SK-N-SH treated with all-trans-retinoic acid at 6 μM for 48 hours (cell line): ENCODE measurements around the gene TMEM144.

Source experiments
- ATAC-seq: fragments of 200-7000 bp; cut with Tn5 transposase; 3 replicates; pipeline ENCODE4 v1.9.1; 2020; ENCODE audit warnings: mild to moderate bottlenecking, moderate library complexity
- ARNTL ChIP-seq: fragments of 450-650 bp; formaldehyde crosslinking; IDR thresholded peaks from 2 replicates; pipeline ENCODE4 v1.5.0; 2020; ENCODE audit warnings: low read depth, mild to moderate bottlenecking, moderate library complexity, borderline replicate concordance
- CSDC2 ChIP-seq: fragments of 250-450 bp; sonication (Bioruptor Pico); IDR thresholded peaks from 2 replicates; pipeline ENCODE4 v1.5.0; 2020; ENCODE audit warnings: mild to moderate bottlenecking, moderate library complexity
- CSRNP3 ChIP-seq: fragments of 250-450 bp; sonication (Bioruptor Pico); IDR thresholded peaks from 2 replicates; pipeline ENCODE4 v1.5.1; 2021; ENCODE audit warnings: mild to moderate bottlenecking, moderate library complexity
- ESRRG ChIP-seq: fragments of 250-450 bp; sonication (Bioruptor Pico); IDR thresholded peaks from 2 replicates; pipeline ENCODE4 v1.6.1; 2021; ENCODE audit warnings: mild to moderate bottlenecking
- GLIS3 ChIP-seq: fragments of 250-450 bp; sonication (Bioruptor Pico); IDR thresholded peaks from 2 replicates; pipeline ENCODE4 v1.5.0; 2020; ENCODE audit warnings: mild to moderate bottlenecking, moderate library complexity
- ISL1 ChIP-seq: fragments of 250-450 bp; sonication (Bioruptor Pico); IDR thresholded peaks from 2 replicates; pipeline ENCODE4 v2.1.2; 2022; ENCODE audit warnings: mild to moderate bottlenecking, moderate library complexity
- OSR1 ChIP-seq: fragments of 250-450 bp; sonication (Bioruptor Pico); IDR thresholded peaks from 2 replicates; pipeline ENCODE4 v1.8.0; 2022; ENCODE audit warnings: moderate library complexity, mild to moderate bottlenecking, inconsistent platforms
- PATZ1 ChIP-seq: fragments of 250-450 bp; sonication (Bioruptor Pico); IDR thresholded peaks from 2 replicates; pipeline ENCODE4 v1.8.0; 2020; ENCODE audit warnings: mild to moderate bottlenecking, moderate library complexity, borderline replicate concordance
- POU6F1 ChIP-seq: fragments of 250-450 bp; sonication (Bioruptor Pico); IDR thresholded peaks from 2 replicates; pipeline ENCODE4 v1.8.0; 2021; ENCODE audit warnings: low read depth, mild to moderate bottlenecking, moderate library complexity, borderline replicate concordance
- PPARA ChIP-seq: fragments of 250-450 bp; sonication (Bioruptor Pico); IDR thresholded peaks from 2 replicates; pipeline ENCODE4 v1.5.0; 2020; ENCODE audit warnings: mild to moderate bottlenecking, borderline replicate concordance
- SNAI2 ChIP-seq: fragments of 250-450 bp; sonication (Bioruptor Pico); IDR thresholded peaks from 2 replicates; pipeline ENCODE4 v1.5.0; 2020; ENCODE audit warnings: mild to moderate bottlenecking, moderate library complexity
- TCF4 ChIP-seq: fragments of 250-450 bp; sonication (Bioruptor Pico); IDR thresholded peaks from 2 replicates; pipeline ENCODE4 v1.8.0; 2021; ENCODE audit warnings: mild to moderate bottlenecking, moderate library complexity, borderline replicate concordance
- ZFP3 ChIP-seq: fragments of 250-450 bp; sonication (Bioruptor Pico); IDR thresholded peaks from 2 replicates; pipeline ENCODE4 v1.5.0; 2020; ENCODE audit warnings: mild to moderate bottlenecking, moderate library complexity
- ZFP30 ChIP-seq: fragments of 450-650 bp; formaldehyde crosslinking; IDR thresholded peaks from 2 replicates; pipeline ENCODE4 v1.5.0; 2022; ENCODE audit warnings: mild to moderate bottlenecking, moderate library complexity
- ZNF565 ChIP-seq: fragments of 450-650 bp; formaldehyde crosslinking; conservative IDR thresholded peaks from 2 replicates; pipeline ENCODE4 v1.5.0; 2020; ENCODE audit warnings: low read depth, mild to moderate bottlenecking, moderate library complexity
- ZNF70 ChIP-seq: fragments of 450-650 bp; formaldehyde crosslinking; IDR thresholded peaks from 2 replicates; pipeline ENCODE4 v1.5.0; 2020; ENCODE audit warnings: mild to moderate bottlenecking, moderate library complexity
- ZNF8 ChIP-seq: fragments of 450-650 bp; formaldehyde crosslinking; IDR thresholded peaks from 2 replicates; pipeline ENCODE4 v1.5.0; 2020; ENCODE audit warnings: mild to moderate bottlenecking, moderate library complexity
- TF ChIP-seq, protein P1 (sequence below): fragments of 250-450 bp; sonication (Bioruptor Pico); IDR thresholded peaks from 2 replicates; pipeline ENCODE4 v1.5.0; 2020; ENCODE audit warnings: mild to moderate bottlenecking, moderate library complexity

TMEM144 gene

GRCh38 chr4:158186815-158187214 lies 23.5 kb upstream of the TMEM144 start:
- TF ChIP-seq ZNF565 (CRISPR knock-in tag), result no peak
- no peak for TF ChIP-seq ISL1 (CRISPR knock-in tag)
- TF ChIP-seq ZNF8, result no peak
- no peak for TF ChIP-seq ZFP30 (CRISPR knock-in tag)
- TF ChIP-seq CSRNP3, result no peak
- no peak for TF ChIP-seq GLIS3 (CRISPR knock-in tag)
- no peak for TF ChIP-seq PATZ1 (CRISPR knock-in tag)
- TF ChIP-seq OSR1, result no peak
- no peak for TF ChIP-seq TCF4 (CRISPR knock-in tag)
- TF ChIP-seq ZNF70 (CRISPR knock-in tag), result no peak
- no peak for TF ChIP-seq ARNTL (CRISPR knock-in tag)
- ATAC-seq, result no peak

DNA sequence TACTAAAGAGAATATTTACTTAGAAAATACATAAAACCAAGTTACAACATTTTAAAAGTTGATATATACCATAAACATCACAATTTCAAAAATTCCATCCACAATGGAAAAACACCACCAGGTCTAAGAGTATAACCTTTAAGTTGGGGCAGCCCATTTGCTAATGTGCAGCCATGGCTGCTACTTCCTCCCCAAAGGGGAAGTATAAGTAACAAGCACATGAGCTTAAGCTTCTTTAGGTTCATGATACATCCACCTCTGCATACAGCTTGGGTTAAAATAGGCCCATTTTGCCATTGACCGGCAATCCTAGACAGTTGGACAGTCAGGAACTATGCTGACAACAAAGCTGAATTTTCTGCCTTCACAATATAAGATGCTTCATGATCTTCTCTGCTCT lies 20.9 kb upstream of the TMEM144 start:
- no peak for ATAC-seq
- TF ChIP-seq ESRRG (CRISPR knock-in tag) (no peak), PPARA (CRISPR knock-in tag) (no peak), ZNF8 (no peak), ZFP30 (CRISPR knock-in tag) (no peak), CSDC2 (no peak), ARNTL (CRISPR knock-in tag) (no peak), GLIS3 (CRISPR knock-in tag) (no peak), ZFP3 (CRISPR knock-in tag) (no peak)
- TF ChIP-seq, protein P1, sequence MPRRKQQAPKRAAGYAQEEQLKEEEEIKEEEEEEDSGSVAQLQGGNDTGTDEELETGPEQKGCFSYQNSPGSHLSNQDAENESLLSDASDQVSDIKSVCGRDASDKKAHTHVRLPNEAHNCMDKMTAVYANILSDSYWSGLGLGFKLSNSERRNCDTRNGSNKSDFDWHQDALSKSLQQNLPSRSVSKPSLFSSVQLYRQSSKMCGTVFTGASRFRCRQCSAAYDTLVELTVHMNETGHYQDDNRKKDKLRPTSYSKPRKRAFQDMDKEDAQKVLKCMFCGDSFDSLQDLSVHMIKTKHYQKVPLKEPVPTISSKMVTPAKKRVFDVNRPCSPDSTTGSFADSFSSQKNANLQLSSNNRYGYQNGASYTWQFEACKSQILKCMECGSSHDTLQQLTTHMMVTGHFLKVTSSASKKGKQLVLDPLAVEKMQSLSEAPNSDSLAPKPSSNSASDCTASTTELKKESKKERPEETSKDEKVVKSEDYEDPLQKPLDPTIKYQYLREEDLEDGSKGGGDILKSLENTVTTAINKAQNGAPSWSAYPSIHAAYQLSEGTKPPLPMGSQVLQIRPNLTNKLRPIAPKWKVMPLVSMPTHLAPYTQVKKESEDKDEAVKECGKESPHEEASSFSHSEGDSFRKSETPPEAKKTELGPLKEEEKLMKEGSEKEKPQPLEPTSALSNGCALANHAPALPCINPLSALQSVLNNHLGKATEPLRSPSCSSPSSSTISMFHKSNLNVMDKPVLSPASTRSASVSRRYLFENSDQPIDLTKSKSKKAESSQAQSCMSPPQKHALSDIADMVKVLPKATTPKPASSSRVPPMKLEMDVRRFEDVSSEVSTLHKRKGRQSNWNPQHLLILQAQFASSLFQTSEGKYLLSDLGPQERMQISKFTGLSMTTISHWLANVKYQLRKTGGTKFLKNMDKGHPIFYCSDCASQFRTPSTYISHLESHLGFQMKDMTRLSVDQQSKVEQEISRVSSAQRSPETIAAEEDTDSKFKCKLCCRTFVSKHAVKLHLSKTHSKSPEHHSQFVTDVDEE (CRISPR knock-in tag), result no peak

DNA sequence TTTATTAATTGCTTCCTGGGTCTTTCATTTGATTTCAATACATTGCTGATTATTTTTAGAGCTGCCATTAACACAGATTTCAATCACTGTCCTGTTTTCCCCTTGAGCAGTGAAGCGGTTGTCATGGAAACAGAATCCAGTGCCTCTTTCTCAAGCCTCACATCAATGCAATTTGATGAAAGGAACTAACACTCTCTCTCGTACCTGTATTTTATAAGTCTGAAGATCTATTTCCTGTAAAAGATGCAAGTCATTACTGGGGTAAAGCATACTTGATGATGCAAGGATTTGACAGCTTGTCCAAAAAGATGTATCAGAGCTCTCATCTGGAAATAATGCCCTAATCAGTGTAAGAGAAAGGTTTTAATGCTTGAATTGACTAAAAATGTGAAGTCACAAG lies 19.6 kb upstream of the TMEM144 start:
- no peak for ATAC-seq
- TF ChIP-seq ZNF70 (CRISPR knock-in tag) (no peak), ISL1 (CRISPR knock-in tag) (no peak), ZNF565 (CRISPR knock-in tag) (no peak), ZNF8 (no peak), POU6F1 (CRISPR knock-in tag) (no peak), OSR1 (no peak), CSRNP3 (no peak), PATZ1 (CRISPR knock-in tag) (no peak), SNAI2 (CRISPR knock-in tag) (no peak)
